ENCODE results near the gene RNF151. TPM values are rescaled to one million over a fixed set of nuclear protein-coding genes. Genes with fewer than 3 reads are reported as not detected.
A peak's percentile ranks its signal among the peaks of the same experiment; 100 is the strongest.

The RNF151 gene
- total RNA-seq, 2 donors from 2014 or later, result not detected

- peaks cover 7% of the 10 kb centered on the region for H3K4me1 ChIP-seq
- peaks cover 8% of the 10 kb centered on the region for H3K27me3 ChIP-seq
Observed at GRCh38 chr16:1976951-1977874, 10.6 kb downstream of the RNF151 start.

GRCh38 chr16:1977875-1978268 lies 11.2 kb downstream of the RNF151 start:
- Histone ChIP-seq H3K9ac (ENCODE audit: low read depth in 2 of 2, low read length in 2 of 2) (no peak overlapping the region), H3K9me3 (no peaks in the 10 kb centered on the region), H3K27ac (no peak overlapping the region), H3K4me1 (peaks cover 6% of the 10 kb centered on the region), H3K36me3 (peaks cover 14% of the 10 kb centered on the region), H3K4me3 (no peak overlapping the region), H3K27me3 (peaks cover 8% of the 10 kb centered on the region)
- TF ChIP-seq CTCF (IDR thresholded peaks at IDR 0.05), result no peak
- intact Hi-C loops (cut with DNase I), result no loop called here
- no peak for DNase-seq

More at GRCh38 chr16:1976951-1977874, 10.6 kb downstream of the RNF151 start:
- H3K9ac ChIP-seq (ENCODE audit: low read depth in 2 of 2, low read length in 2 of 2), result no peak overlapping the region
- TF ChIP-seq CTCF (IDR thresholded peaks at IDR 0.05), result no peak
- H3K27ac ChIP-seq, result no peak overlapping the region
- H3K4me3 ChIP-seq, result no peak overlapping the region
- intact Hi-C loops (cut with DNase I), result no loop called here
- no peak for DNase-seq
- H3K36me3 ChIP-seq, result peaks cover 14% of the 10 kb centered on the region
- H3K9me3 ChIP-seq, result no peaks in the 10 kb centered on the region

GRCh38 chr16:1978476-1979120 lies 11.9 kb downstream of the RNF151 start:
- intact Hi-C loops (cut with DNase I), result no loop called here
- H3K27ac ChIP-seq, result peak overlapping the region; percentile 93
- H3K9ac ChIP-seq (ENCODE audit: low read depth in 2 of 2, low read length in 2 of 2), result peak overlapping the region; percentile 31 to 72
- H3K4me1 ChIP-seq, result peaks cover 10% of the 10 kb centered on the region
- no peaks in the 10 kb centered on the region for H3K9me3 ChIP-seq
- H3K27me3 ChIP-seq, result peaks cover 8% of the 10 kb centered on the region
- no peak for TF ChIP-seq CTCF (IDR thresholded peaks at IDR 0.05)
- peaks cover 14% of the 10 kb centered on the region for H3K36me3 ChIP-seq
- DNase-seq, result no peak
- H3K4me3 ChIP-seq, result peak overlapping the region; percentile 39

- Histone ChIP-seq H3K36me3 (peaks cover 14% of the 10 kb centered on the region), H3K4me3 (peak overlapping the region; percentile 39), H3K9me3 (no peaks in the 10 kb centered on the region), H3K27ac (peak overlapping the region; percentile 93), H3K4me1 (peaks cover 11% of the 10 kb centered on the region), H3K27me3 (peaks cover 8% of the 10 kb centered on the region), H3K9ac (ENCODE audit: low read depth in 2 of 2, low read length in 2 of 2) (peak overlapping the region; percentile 72 to 81)
- DNase-seq, result peak; percentile 92
- no peak for TF ChIP-seq CTCF (IDR thresholded peaks at IDR 0.05)
- intact Hi-C loops (cut with DNase I), result no loop called here
Observed at GRCh38 chr16:1979271-1980029, 12.8 kb downstream of the RNF151 start.
